CD4-positive, alpha-beta T cell treated with Interleukin-2 at 100 ng/mL for 4 hours (primary cell): ENCODE measurements around the gene RPL32.

Experiments
- DNase-seq: peaks from one replicate; pipeline ENCODE4 v3.0.0-alpha.2; 2020; ENCODE audit warnings: low spot score

RPL32 gene

DNA sequence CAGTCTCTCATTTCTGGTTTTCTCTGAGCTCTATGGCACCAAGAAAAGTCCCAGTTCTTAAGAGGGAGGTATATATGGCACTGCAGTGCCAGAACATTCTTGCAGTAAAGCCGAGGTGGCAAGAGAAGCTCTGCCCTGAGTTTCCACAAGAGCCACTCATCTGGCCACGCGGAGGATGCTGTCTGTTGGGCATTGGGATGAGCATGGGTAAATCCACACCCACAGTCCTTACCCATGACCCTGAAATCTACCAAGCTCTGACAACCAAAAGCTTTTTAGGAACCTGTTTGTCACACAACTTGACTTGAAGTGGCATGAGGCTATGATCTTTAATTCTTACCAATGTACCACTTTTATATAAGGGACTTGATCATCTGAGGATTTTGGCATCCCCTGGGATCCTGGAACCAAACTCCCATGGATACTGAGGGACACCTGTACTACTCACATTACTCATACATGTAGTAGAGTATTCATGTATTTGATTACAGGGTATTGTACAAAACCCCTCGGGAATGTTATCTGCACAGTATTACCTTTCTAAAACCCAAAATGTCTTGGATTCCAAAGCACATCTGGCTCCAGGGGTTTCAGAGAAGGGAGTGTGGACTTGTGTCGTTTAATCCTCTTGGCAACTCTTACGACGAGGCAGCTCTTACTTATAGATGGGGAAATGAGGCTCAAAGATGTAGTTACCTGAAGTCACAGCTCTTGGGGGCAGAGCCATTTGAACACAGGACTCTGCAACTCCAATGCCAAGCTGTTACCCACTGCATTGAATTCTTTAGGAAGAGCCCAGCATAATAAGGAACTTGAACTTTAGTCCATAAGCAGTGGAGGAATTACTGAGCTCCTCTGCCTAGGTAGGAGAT, 8.8 kb downstream of the RPL32 start:
- DNase-seq: no peak

DNA sequence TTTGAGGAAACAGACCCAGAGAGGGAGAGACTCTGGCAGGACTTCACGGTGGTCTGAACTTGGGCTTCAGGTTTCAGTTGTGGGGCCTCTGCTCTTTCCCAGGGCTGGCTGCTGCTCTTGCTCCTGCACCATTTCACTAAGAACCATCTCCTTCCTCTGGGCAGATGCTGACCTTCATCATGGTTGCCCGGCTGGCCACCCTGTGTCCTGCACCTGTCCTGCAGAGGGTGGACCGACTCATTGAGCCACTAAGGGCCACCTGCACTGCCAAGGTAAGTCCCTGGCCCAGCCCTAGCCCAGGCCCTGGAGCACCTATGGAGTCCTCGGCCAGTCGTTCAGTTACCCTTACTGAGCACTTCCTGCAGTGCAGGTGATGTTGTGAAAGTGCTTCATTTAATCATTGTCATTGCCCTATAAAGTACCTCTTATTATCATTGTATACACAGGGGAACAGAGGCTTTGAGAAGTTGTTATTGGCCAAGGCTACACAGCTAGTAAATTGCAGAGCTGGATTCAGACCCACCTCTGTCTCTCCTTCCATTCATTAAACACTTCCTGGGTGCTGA, 10.0 kb downstream of the RPL32 start:
- DNase-seq: no peak

DNA sequence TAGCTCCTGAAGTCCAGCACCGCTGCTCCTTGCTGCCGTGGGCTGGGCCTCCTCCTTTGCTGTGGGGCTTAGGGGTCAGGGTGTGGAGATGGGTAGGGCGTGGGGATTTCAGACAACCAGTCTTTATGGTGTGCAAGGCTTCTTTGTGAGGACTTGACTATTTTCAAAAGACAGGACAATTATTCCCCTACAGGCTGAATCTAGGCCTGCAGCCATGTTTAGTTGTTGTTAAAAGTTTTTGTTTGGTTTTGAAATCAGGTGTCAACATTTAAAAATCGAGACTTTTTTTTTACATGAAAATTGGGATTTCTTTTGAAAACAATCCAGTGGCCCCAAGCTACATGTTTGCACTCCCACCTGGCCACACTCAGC, 10.6 kb downstream of the RPL32 start:
- DNase-seq: no peak

DNA sequence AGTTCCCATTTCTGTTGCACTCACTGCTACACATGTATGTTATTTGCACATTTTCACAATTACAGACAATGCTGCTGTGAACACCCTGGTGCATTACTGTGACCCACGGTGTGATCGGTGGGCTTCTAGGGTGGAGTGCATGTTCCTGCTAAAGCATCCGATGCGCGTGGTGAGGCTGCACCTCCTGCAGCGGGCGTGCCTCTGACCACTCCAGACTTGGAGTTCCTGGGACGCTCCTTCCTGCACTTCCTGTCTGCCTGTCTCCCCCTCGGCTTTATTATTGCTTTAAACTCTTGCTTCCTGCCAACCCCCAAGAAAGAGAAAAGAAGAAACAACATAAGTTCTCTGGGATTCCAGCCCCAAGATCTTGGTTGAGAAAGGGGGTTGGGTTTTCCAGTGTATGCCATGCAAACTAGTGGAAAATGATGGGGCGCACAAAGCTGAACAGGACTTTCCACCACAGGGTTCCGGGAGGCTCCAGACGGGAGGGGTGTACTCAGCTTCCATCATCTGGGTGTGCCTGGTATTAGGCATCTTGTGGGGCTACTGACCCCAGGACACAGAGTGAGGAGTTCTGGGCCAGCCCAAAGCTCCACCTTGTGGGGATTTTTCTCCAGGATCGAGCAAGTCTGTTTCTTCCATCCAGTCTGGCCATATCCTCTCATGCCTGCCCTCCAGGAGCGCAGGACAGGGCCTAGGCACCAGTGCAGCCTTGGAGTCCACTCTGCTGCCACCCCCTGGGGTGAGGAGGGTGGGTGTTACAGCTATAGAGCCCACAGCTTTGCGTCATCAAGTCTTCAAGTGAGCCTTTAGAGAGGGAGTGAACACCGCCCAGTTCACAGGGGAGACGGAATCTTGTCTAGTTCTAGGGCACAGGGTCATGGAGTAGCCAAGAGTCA, 11.2 kb downstream of the RPL32 start:
- DNase-seq: no peak

DNA sequence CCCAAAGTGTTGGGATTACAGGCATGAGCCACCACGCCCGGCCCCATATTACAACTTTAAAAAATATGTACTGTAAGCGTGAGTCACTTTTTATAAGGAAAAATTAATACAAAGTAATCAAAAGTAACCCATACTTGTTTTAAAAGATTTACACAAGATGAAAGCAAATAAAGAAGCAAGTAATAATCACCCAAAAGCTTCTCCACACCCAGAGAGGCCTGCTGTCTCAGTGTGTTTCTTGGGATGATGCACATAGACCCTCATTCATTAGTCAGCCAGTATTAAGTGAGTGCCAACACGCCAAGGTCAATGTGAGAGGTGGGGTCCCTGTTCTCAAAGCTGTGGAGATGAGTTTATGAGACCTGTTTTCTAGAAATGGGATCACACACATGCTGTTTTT, 12.0 kb downstream of the RPL32 start:
- no peak for DNase-seq

DNA sequence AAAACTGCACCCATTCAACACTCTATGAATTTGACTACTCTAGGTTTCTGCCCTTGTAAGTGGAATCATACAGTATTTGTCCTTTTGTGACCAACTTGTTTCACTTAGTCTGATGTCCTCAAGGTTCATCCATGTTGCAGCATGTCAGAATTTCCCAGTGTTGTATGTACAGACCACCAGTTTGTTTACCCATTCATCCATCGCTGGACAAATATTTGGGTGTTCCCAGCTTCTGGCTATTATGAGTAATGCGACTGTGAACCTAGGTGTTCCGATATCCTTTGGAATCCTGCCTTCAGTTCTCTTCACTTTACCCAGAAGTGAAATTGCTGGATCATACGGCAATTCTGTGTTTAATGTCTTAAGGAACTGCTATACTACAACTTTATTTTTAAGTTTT, 12.6 kb downstream of the RPL32 start:
- no peak for DNase-seq

DNA sequence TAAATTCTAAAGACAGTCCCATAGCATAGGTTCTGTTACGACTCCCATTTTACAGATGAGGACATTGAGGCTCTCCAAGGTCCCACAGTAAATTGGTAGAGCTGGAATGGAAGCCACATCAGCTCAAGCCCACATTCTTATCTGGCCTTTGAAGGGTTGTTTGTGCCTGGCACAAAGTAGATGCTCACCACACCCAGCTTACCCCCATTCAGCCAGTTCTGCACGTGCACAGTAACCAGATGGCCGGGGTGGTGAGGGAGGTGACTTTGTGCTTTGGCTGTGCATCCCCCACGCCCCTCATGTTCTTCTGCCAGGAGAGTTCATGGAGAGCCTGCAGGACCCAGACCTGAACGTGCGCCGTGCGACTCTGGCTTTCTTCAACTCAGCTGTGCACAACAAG, 16.2 kb downstream of the RPL32 start:
- DNase-seq: no peak

DNA sequence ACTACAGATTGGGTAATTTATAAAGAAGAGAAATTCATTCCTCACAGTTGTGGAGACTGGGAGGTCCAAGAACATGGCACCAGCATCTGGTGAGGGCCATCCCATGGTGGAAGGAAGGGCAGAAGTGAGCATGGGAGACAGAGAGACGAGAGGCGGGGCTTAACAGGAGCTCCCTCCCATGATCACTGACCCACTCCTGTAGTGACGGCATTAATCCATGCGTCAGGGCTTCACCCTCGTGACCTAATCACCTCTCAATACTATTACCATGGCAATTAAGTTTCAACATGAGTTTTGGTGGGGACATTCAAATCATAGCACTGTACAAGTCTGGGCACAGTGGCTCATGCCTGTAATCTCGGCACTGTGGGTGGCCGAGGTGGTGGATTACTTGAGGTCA, 17.1 kb downstream of the RPL32 start:
- no peak for DNase-seq

DNA sequence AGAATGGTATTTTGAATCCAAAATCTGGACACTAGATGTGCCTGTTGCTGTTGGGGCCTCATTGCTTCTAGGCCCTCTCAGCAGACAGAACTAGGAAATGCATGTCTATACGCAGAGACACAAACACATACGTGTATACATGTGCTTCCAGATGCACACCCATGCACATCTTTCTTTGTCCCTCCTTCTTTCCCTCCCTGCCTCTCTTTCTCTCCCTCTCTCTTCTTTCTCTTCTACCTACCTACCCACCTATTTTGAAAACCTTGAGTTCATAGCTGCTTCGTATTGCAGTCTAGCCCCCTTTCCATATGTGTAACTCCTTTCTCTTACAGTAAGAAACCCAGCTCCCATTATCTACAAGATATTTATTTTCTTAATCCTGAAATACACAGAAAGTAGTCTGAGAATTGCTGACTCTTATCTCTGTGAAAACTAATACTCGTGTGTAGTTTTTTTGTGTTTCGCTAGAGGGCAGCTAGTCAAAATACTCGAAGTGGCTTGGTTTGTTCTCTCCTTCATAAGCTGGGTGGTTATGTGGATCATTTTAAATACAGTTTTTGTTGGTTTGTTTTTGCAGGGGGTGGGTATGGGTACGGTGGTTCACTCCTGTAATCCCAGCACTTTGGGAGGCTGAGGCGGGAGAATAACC, 18.5 kb downstream of the RPL32 start:
- no peak for DNase-seq

DNA sequence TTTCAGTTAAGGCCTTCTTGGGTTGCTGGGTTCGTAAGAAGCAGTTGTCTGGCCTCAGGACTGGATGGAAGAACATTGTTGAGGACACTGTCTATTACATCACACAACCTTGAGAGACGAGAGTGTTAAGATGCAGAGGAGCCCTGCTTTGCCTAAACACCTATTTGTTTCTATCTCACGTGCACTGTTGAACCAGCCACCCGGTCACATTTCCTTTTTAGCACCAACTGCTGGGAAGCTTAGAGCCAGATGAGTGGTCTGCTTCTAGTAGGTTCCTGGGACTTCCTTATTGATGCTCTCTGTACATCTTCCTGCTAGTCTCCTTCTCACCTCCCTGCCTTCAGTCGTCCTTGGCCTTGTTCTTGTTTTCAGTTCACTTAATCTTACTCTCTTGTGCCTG, 22.6 kb downstream of the RPL32 start:
- no peak for DNase-seq

DNA sequence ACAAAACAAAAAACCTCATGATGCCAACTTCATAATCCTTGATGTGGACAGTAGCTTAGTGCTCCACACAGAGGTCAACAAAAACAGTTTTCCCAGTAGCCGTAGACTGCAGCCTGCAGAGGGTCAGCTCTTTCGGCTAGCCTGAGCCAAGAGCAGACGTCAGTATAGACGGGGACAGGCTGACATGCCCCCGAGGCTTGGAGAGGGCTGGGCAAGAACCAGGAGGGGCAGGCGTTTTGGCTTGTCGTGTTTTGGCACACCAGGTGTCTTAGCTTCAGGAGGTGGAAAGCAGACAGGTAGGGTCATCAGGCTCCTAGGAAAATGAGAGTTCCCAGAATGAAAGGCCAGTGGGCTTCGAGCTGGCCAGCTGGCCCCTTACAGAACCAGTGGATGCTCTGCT, 23.1 kb downstream of the RPL32 start:
- DNase-seq: no peak

DNA sequence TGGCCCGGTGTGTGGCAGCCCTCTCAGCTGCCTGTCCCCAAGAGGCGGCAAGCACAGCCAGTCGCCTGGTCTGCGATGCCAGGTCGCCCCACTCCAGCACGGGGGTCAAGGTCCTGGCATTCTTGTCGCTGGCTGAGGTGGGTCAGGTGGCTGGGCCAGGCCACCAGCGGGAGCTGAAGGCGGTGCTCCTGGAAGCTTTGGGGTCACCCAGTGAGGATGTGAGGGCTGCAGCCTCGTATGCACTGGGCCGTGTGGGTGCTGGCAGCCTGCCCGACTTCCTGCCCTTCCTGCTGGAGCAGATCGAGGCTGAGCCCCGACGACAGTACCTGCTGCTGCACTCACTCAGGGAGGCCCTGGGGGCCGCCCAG, 24.0 kb downstream of the RPL32 start:
- DNase-seq: no peak

DNA sequence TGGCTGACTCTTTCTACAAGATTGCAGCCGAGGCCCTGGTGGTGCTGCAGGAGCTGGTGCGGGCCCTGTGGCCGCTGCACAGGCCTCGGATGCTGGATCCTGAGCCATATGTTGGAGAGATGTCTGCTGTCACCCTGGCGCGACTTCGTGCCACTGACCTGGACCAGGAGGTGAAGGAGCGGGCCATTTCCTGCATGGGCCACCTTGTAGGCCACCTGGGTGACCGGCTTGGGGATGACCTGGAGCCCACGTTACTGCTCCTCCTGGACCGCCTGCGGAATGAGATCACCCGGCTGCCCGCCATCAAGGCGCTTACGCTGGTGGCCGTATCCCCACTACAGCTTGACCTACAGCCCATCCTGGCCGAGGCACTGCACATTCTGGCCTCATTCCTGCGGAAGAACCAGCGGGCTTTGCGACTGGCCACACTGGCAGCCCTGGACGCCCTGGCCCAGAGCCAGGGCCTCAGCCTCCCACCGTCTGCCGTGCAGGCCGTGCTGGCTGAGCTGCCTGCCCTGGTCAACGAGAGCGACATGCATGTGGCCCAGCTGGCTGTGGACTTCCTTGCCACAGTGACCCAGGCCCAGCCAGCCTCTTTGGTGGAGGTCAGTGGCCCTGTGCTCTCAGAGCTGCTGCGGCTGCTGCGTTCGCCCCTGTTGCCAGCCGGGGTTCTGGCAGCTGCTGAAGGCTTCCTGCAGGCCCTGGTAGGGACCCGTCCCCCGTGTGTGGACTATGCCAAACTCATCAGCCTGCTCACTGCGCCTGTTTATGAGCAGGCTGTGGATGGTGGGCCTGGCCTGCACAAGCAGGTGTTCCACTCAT, 24.6 kb downstream of the RPL32 start:
- no peak for DNase-seq

DNA sequence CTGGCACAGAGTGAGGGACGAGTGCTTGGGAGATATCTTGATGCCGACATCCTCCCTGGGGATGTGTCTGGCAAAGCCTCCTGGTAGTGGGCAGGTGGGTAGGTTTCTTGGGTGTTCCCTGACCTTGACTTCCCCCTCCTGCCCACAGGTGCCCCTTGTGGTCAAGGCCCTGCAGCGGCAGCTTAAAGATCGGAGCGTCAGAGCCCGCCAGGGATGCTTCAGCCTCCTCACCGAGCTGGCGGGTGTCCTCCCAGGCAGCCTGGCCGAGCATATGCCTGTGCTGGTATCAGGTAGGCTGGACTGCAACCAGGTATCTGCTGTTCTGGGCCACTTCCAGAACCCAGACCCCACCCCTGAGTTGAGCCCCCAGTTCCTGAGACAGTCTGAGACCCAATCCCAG, 25.6 kb downstream of the RPL32 start:
- no peak for DNase-seq

DNA sequence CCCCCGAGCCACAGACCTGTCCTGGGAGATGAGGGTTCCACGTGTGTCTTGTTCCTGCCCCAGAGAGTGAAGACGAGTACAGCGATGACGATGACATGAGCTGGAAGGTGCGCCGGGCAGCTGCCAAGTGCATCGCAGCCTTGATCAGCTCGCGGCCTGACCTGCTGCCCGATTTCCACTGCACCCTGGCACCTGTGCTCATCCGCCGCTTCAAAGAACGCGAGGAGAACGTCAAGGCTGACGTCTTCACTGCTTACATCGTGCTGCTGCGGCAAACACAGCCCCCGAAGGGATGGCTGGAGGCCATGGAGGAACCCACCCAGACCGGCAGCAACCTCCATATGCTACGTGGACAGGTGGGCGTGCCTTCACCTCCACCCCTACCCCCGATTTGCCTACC, 26.3 kb downstream of the RPL32 start:
- DNase-seq: no peak

DNA sequence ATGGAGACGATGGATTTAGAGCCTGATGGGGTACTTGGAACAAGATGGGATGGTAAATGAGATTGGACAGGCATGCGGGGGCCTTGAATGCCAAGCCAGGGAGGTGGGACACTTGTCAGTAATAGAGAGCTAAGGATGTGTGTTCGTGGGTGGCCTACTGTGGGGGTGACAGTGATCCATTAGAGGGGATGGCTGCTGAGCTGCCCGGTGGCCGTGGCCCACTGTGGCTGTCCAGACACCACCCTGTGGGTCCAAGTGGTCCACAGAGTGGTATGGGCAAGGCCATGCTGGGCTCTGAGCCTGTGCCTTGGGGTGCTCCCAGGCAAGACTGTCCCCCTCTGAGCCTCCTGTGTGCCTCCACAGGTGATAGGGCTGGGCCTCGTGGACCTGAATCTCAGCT, 27.4 kb downstream of the RPL32 start:
- DNase-seq: no peak

DNA sequence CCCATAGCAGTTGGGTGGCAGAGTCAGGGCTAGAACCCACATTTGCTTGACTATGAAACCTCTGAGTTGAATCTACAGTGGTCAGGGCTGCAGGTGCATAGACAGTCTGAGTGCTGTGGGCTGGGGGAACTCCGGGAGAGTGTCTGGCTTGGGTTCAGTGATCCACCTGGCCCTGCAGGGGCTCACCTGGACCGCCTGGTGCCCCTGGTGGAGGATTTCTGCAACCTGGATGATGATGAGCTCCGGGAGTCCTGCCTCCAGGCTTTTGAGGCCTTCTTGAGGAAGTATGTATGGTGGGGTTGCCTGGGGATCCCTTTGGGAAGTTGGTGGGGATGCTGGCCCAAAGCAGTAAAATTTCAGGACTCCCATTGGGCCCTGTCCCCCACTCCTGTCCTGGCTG, 28.6 kb downstream of the RPL32 start:
- DNase-seq: no peak

DNA sequence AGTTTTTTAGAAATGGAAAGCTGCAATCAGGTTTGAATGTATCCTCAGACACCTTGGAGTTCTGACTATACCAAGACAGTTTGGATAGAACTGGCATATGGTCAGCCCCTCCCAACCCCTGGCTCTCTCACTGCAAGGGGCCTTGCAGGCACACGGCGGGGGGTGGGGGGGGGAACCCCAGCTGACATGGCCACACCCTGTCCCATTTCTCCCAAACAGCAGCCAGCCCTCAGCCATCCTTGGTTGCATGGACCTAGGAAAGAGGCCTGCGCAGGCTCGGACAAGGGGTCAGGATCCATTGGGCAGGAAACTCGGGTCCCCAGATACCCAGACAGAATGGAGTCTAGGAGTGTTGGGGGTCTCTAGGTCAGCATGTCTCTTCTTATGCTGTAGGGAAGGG, 30.4 kb downstream of the RPL32 start:
- no peak for DNase-seq

DNA sequence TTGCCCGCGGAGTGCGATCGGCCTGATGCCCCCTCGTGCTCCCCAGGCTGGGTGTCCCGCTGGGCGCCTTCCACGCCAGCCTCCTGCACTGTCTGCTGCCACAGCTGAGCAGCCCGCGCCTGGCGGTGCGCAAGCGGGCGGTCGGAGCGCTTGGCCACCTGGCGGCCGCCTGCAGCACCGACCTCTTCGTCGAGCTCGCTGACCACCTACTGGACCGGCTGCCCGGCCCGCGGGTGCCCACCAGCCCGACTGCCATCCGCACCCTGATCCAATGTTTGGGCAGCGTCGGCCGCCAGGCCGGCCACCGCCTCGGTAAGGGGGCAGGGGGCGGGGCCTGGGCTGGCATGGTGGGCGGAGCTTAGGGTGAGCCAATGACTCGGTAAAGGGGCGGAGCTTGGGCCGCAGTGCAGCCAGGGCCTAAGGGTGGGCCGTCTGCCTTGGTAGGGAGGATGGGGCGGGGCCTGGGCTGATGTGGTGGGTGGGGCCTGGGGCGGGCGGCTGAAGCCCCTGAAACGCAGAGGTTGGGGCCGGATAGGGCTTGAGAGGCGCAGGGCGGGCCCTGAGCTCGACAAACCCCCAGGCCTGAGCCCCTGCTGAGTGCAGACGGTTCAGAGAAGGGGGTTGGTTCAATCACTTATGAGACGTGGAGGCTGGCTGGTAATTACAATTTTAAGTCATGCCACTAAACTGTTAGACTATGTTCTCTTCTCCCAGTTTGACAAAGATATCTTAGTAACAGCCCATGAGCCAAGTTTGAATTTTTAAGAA, 31.2 kb downstream of the RPL32 start:
- peak; percentile 92 for DNase-seq

DNA sequence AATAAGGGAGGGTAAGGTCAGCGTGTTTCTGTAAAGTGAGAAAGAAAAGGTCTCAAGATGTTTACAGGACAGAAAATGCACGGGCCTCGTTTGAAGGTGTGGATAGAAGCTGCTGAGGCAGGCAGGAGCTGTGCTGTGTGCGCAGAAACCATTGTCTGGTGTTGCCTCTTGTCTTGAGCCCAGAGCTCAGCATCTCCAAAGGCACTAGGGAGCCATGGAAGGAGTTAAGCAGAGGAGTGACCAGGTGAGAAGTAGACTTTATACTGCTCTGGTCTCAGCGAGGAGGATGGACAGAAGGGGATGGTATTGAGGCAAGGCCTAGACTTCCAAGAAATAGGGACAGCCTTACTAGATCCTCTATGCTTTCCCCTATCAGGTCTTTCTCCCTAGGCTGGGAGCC, 31.9 kb downstream of the RPL32 start:
- no peak for DNase-seq

DNA sequence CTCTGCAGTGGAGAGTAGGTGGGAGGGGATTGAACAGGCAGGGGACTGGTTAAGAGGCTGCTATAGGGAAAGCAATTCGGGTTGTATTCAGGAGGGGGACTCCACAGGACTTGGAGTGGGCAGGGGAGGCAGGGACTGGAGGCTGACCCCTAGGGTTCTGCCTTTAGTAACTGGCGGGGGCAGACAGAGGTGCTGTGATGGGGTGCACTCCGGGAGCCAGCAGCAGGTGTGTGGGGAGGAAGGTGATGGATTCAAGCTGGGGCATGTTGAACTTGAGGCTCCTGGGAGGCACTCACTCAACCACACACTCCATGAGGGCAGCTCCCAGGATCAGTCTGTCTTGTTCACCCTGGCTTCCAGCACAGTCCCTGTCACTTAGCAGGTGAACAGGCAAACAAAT, 32.4 kb downstream of the RPL32 start:
- DNase-seq: no peak
